B cell (primary cell): Measurements from ENCODE around the gene HDGFL2. TPM values are rescaled to one million over a fixed set of nuclear protein-coding genes. Genes with fewer than 3 reads are reported as not detected.

ENCODE experiments used
- ATAC-seq: fragments of 200-7000 bp; cut with Tn5 transposase; one replicate; pipeline ENCODE4 v1.10.0; 2021; ENCODE audit warnings: low read depth, mild to moderate bottlenecking, moderate number of reproducible peaks, moderate library complexity
- CTCF ChIA-PET: fragments of 350-600 bp; sonication (Branson Sonifier 250); formaldehyde crosslinking; loops from one replicate; lab custom pipeline; 2021; ENCODE audit warnings: antibody characterized with exemption, inconsistent platforms; lab: Charles Lee
- POLR2A ChIA-PET: fragments of 350-600 bp; sonication (Branson Sonifier 250); formaldehyde crosslinking; loops from one replicate; lab custom pipeline; 2021; ENCODE audit warnings: antibody characterized with exemption; lab: Charles Lee
- DNase-seq: peaks from one replicate; pipeline ENCODE4 v3.0.0; 2013
- H2AFZ ChIP-seq: 2 replicates; pipeline ENCODE4 v1.6.1; 2012; ENCODE audit warnings: mild to moderate bottlenecking, low read depth, low read length; ENCODE audit not compliant: insufficient read depth, poor library complexity, severe bottlenecking
- H3K27ac ChIP-seq, 2 donors: 1 replicate in 1 of 2; 2 replicates in 1 of 2; pipeline ENCODE4 v1.5.1; 2012 to 2013; ENCODE audit warnings: low read length in 2 of 2, mild to moderate bottlenecking in 2 of 2, moderate library complexity in 1 of 2
- H3K27me3 ChIP-seq, 4 experiments: fragments of 200-600 bp in 1 of 4; sonication (generic) in 1 of 4; replicated peaks in 1 of 4; 1 replicate in 2 of 4; 2 replicates in 2 of 4; pipeline versions ENCODE4 v1.6.1 to v1.7.0; 2013 to 2016; ENCODE audit warnings: low read length in 3 of 4, mild to moderate bottlenecking in 2 of 4, mixed read lengths in 1 of 4, moderate library complexity in 1 of 4; ENCODE audit not compliant: insufficient read depth in 4 of 4, control insufficient read depth in 3 of 4; ENCODE audit errors: control extremely low read depth in 1 of 4
- H3K36me3 ChIP-seq, 2 experiments: replicated peaks in 1 of 2; 1 replicate in 1 of 2; 2 replicates in 1 of 2; pipeline versions ENCODE4 v1.6.1 to v1.7.1; 2013; ENCODE audit warnings: low read length in 1 of 2; ENCODE audit not compliant: insufficient read depth in 2 of 2, control insufficient read depth in 1 of 2; ENCODE audit errors: control extremely low read depth in 1 of 2, extremely low read depth in 1 of 2
- H3K4me1 ChIP-seq, 2 donors: fragments of 200-600 bp in 1 of 2; sonication (generic) in 1 of 2; 1 replicate in 1 of 2; 2 replicates in 1 of 2; pipeline versions ENCODE4 v1.5.1 to v1.6.1; 2013 to 2017; ENCODE audit warnings: low read length in 2 of 2; ENCODE audit not compliant: control insufficient read depth in 2 of 2, insufficient read depth in 2 of 2
- H3K4me2 ChIP-seq: replicated peaks from 2 replicates; pipeline ENCODE3; 2012; ENCODE audit warnings: mild to moderate bottlenecking, low read depth, low read length; ENCODE audit not compliant: poor library complexity, severe bottlenecking
- H3K4me3 ChIP-seq, 5 experiments: fragments of 200-600 bp in 1 of 5; sonication (generic) in 1 of 5; 1 replicate in 3 of 5; 2 replicates in 2 of 5; pipeline versions ENCODE4 v1.5.1 to v1.7.0; 2011 to 2016; ENCODE audit warnings: low read length in 4 of 5, mild to moderate bottlenecking in 4 of 5, low read depth in 2 of 5, control low read depth in 1 of 5, moderate library complexity in 1 of 5; ENCODE audit not compliant: insufficient read depth in 1 of 5; ENCODE audit errors: control extremely low read depth in 1 of 5, extremely low read depth in 1 of 5
- H3K79me2 ChIP-seq: fragments of 200-600 bp; sonication (generic); one replicate; pipeline ENCODE4 v1.6.0; 2016; ENCODE audit warnings: low read length; ENCODE audit not compliant: control insufficient read depth, insufficient read depth
- H3K9ac ChIP-seq: fragments of 200-600 bp; sonication (generic); 2 replicates; pipeline ENCODE4 v1.6.1; 2017; ENCODE audit warnings: mild to moderate bottlenecking, low read length, moderate library complexity
- H3K9me3 ChIP-seq, 3 donors: one replicate each; pipeline versions ENCODE4 v1.6.1 to v1.7.1; 2013; ENCODE audit warnings: low read length in 2 of 3; ENCODE audit not compliant: control insufficient read depth in 2 of 3, insufficient read depth in 1 of 3; ENCODE audit errors: control extremely low read depth in 1 of 3
- H4K20me1 ChIP-seq: 2 replicates; pipeline ENCODE4 v1.6.0; 2012; ENCODE audit warnings: mild to moderate bottlenecking, low read length; ENCODE audit not compliant: insufficient read depth, control insufficient read depth, poor library complexity, severe bottlenecking
- H3K27ac Mint-ChIP-seq: one replicate; pipeline ENCODE4 v1.8.0; 2021; ENCODE audit warnings: mixed read lengths
- H3K27me3 Mint-ChIP-seq: one replicate; pipeline ENCODE4 v1.8.0; 2021; ENCODE audit warnings: mixed read lengths
- H3K4me1 Mint-ChIP-seq: one replicate; pipeline ENCODE4 v1.8.0; 2021; ENCODE audit warnings: mixed read lengths
- H3K4me3 Mint-ChIP-seq: one replicate; pipeline ENCODE4 v1.8.0; 2021; ENCODE audit warnings: mixed read lengths
- H3K9me3 Mint-ChIP-seq: one replicate; pipeline ENCODE4 v1.8.0; 2022; ENCODE audit warnings: mixed read lengths; ENCODE audit not compliant: insufficient read depth
- CTCF ChIP-seq: fragments of 200-600 bp; IDR thresholded peaks from one replicate; pipeline ENCODE4 v1.8.0; 2022; ENCODE audit warnings: antibody characterized with exemption, mild to moderate bottlenecking
- EZH2 ChIP-seq: IDR thresholded peaks from 2 replicates; pipeline ENCODE4 v1.6.1; 2012; ENCODE audit warnings: borderline replicate concordance, low read depth, mild to moderate bottlenecking, moderate library complexity, low read length; ENCODE audit not compliant: insufficient read depth, poor library complexity, severe bottlenecking
- WGBS: methylation state at CpG from one replicate; pipeline ENCODE4 v1.1.5; 2013; ENCODE audit warnings: missing lambda C conversion rate; ENCODE audit not compliant: insufficient coverage; 5-methylcytosine and 5-hydroxymethylcytosine counted together
- intact Hi-C: fragments of 100-400 bp; cut with micrococcal nuclease; formaldehyde crosslinking; loops from one replicate; pipeline ENCODE4 v1.10.0; 2022
- polyA plus RNA-seq: library from polyadenylated mRNA; depleted of rRNA; stranded (reverse); fragments of >200 nt; gene quantifications from 2 replicates; pipeline ENCODE4 v1.2.3, GENCODE V29; 2012
- total RNA-seq, 2 donors: library from RNA; stranded (reverse); fragments of 120-200 nt in 1 of 2; gene quantifications; 1 replicate in 1 of 2; 2 replicates in 1 of 2; pipeline versions ENCODE4 v1.2.3 to v1.2.4, GENCODE V29; 2013 to 2022

The HDGFL2 gene
- total and polyA plus RNA-seq, 2 donors (not counting 1 experiment from before 2014, with no cell fraction given) = 18.4 to 49.9 TPM

GRCh38 chr19:4477034-4477801 lies 5.1 kb downstream of the HDGFL2 start:
- H3K4me3 ChIP-seq = no peak overlapping the region
- no peaks in the 10 kb centered on the region for H3K9me3 Mint-ChIP-seq
- H4K20me1 ChIP-seq = peaks cover 20% of the 10 kb centered on the region
- ChIA-PET CTCF (interaction anchor here (0.6 kb wide), 1 partner anchor 86 kb away, joined by 7 read pairs; no protein-coding TSS in a partner anchor), POLR2A (no interaction called here)
- no peak overlapping the region for H2AFZ ChIP-seq
- peaks cover 0 to 15% of the 10 kb centered on the region in 2 experiments for H3K36me3 ChIP-seq
- no peak for ATAC-seq
- peaks cover 29% of the 10 kb centered on the region for H3K79me2 ChIP-seq
- TF ChIP-seq EZH2 (no peak), CTCF (no peak)
- H3K27me3 ChIP-seq = no peaks in the 10 kb centered on the region
- no peak overlapping the region for H3K27ac ChIP-seq
- no peaks in the 10 kb centered on the region for H3K9me3 ChIP-seq
- intact Hi-C loops = loop anchor here (10.0 kb wide), 2 partner anchors 972 to 1148 kb away; partner anchors contain the start of genes DOHH, FZR1, SAFB and SAFB2
- no peak for DNase-seq
- H3K4me1 Mint-ChIP-seq = peaks cover 18% of the 10 kb centered on the region
- H3K27ac Mint-ChIP-seq = no peak overlapping the region
- H3K4me3 Mint-ChIP-seq = no peak overlapping the region
- H3K27me3 Mint-ChIP-seq = no peaks in the 10 kb centered on the region
- 94% methylated on average over 9 of the region's 16 CpGs for WGBS
- no peak overlapping the region for H3K9ac ChIP-seq
- H3K4me2 ChIP-seq = no peak overlapping the region
- peaks cover 20 to 25% of the 10 kb centered on the region in 2 donors for H3K4me1 ChIP-seq

DNA sequence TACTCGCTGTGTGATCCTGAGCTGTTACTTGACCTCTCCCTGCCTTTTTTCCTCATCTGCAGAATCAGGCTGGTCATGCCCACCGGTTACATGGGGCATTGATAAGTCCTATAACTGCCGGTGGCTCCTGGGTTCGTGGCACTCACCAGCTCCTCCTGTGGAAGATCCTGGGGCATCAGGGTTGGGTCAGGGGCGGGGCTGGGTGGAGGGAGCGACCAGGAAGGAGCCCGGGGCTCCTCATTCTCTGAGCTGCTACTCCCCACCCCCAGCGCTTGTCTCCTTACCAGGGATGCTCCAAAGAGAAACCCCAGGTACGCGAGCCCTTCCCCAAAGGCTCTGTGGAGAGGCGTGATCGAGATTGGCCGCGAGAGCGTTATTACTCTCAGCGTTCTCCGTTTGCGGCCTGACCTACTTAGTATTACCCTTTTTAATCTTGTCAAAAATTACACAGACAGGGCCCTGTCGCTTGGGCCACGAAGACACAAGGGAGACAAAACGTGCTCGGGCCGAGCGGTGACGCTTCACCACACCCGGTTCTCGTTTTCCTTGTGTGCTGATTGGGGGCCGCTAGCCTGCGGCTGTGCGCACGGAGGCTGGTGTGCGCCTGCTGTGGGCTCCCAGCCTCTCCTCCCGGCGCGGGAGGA lies 10.7 kb downstream of the HDGFL2 start:
- H3K4me3 Mint-ChIP-seq = no peak overlapping the region
- DNase-seq (no peak), ATAC-seq (no peak)
- intact Hi-C loops = no loop called here
- CTCF ChIA-PET = interaction anchor here (1.1 kb wide), 1 partner anchor 42 kb away, joined by 3 read pairs; no protein-coding TSS in a partner anchor
- no peaks in the 10 kb centered on the region for H3K9me3 ChIP-seq
- H2AFZ ChIP-seq = no peak overlapping the region
- no peaks in the 10 kb centered on the region for H3K27me3 ChIP-seq
- H3K79me2 ChIP-seq = peaks cover 6% of the 10 kb centered on the region
- no peaks in the 10 kb centered on the region for H3K9me3 Mint-ChIP-seq
- no peak for TF ChIP-seq CTCF
- no peak for TF ChIP-seq EZH2
- WGBS = 98% methylated on average over 31 of the region's 35 CpGs
- POLR2A ChIA-PET = no interaction called here
- no peak overlapping the region for H3K27ac ChIP-seq
- H3K27ac Mint-ChIP-seq = no peak overlapping the region
- H3K4me2 ChIP-seq = no peak overlapping the region
- no peak overlapping the region for H3K9ac ChIP-seq
- H3K4me1 ChIP-seq = no peaks in the 10 kb centered on the region
- no peaks in the 10 kb centered on the region for H3K4me1 Mint-ChIP-seq
- H4K20me1 ChIP-seq = no peaks in the 10 kb centered on the region
- H3K27me3 Mint-ChIP-seq = no peaks in the 10 kb centered on the region
- peaks cover 0 to 13% of the 10 kb centered on the region in 2 experiments for H3K36me3 ChIP-seq
- no peak overlapping the region for H3K4me3 ChIP-seq
